Myocyte (in vitro differentiated cells): ENCODE measurements around the gene OR2T29. TPM values are rescaled to one million over a fixed set of nuclear protein-coding genes. Genes with fewer than 3 reads are reported as not detected.
"Not testable (repeated sequence)": the region's sequence is repeated elsewhere in the genome, so short reads cannot be mapped to it uniquely, and the experiment has no call there.

Experiments used
- DNase-seq: peaks from one replicate; pipeline ENCODE4 v3.0.0-alpha.2; 2012; ENCODE audit warnings: low read depth
- total RNA-seq: library from RNA; depleted of rRNA; stranded (reverse); fragments of >200 nt; gene quantifications from 2 replicates; pipeline ENCODE4 v1.2.3, GENCODE V29; 2014

The OR2T29 gene
- total RNA-seq, 1 donor from 2014 or later, result not detected

DNA sequence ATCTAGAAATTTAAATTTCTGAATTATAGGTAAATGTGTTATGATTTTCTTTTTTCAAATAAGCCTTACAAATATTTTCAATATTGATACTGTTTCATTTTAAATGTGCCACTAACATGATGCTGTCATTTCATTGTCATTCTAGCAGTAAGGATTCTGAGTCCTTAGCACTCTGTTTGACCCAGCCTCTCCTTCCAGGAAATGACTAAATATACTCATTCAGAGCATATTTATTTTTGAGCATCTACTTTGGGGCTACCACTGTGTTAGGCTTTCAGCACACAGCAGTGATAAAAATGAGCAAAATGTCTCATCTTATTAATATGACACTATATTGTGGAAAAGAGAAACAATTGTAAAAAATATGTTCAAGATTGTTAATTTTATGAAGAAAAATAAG lies 52.4 kb downstream of the OR2T29 start:
- DNase-seq, result not testable (repeated sequence)

DNA sequence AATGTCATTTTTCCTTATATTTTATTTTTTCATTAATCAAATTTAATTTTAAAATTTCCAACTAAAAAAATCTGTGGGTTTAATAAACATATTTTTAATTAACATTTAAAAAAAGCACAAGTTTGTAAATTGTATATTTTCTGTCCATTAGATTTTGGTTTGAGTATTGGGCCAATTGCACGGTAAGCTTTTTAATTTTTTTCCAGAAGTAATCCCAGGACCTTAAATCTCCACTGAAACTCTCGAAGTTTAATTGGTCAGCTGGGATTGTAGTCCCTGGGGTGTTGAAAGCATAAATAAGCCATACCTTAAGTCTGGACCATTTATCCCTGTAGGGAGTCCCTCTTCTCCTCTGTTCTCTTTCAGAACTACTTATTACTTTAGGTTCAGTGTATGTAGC lies 54.8 kb downstream of the OR2T29 start, which contains the start of gene OR2G6:
TSS of gene OR2G6 (plus strand) at position 301 of the 400 bp plus-strand sequence. CDS start 13,574 bp downstream, outside the sequence.
- not testable (repeated sequence) for DNase-seq

Other genes starting within 250 kb of the OR2T29 start
- not detected in 2 replicates for gene OR2M7, start 238.2 kb downstream of the OR2T29 start, total RNA-seq
- gene OR14C36, start 214.0 kb downstream of the OR2T29 start, total RNA-seq, result not detected in 2 replicates
- not detected in 2 replicates for gene OR2T4, start 201.1 kb downstream of the OR2T29 start, total RNA-seq
- gene OR2T6, start 187.0 kb downstream of the OR2T29 start, total RNA-seq, result not detected in 2 replicates
- not detected in 2 replicates for gene OR2T1, start 159.7 kb downstream of the OR2T29 start, total RNA-seq
- not detected in 2 replicates for gene OR2T2, start 117.1 kb downstream of the OR2T29 start, total RNA-seq
- not detected in 2 replicates for gene OR2T3, start 89.4 kb downstream of the OR2T29 start, total RNA-seq
- not detected in 2 replicates for gene OR2T5, start 74.2 kb downstream of the OR2T29 start, total RNA-seq
- gene OR2G6, start 54.7 kb downstream of the OR2T29 start, total RNA-seq, result not detected in 2 replicates
- gene OR2T34, start 12.0 kb upstream of the OR2T29 start, total RNA-seq, result not detected in 2 replicates
- gene OR2T10, start 34.9 kb upstream of the OR2T29 start, total RNA-seq, result not detected in 2 replicates
- not detected in 2 replicates for gene OR2T11, start 72.3 kb upstream of the OR2T29 start, total RNA-seq
- gene OR2T35, start 82.5 kb upstream of the OR2T29 start, total RNA-seq, result not detected in 2 replicates
- gene OR2T27, start 92.8 kb upstream of the OR2T29 start, total RNA-seq, result not detected in 2 replicates
- gene OR14I1, start 140.0 kb upstream of the OR2T29 start, total RNA-seq, result not detected in 2 replicates
- gene LYPD8, start 193.0 kb upstream of the OR2T29 start, total RNA-seq, result not detected in 2 replicates